NCI-H460 (cell line): ENCODE measurements around the gene TM7SF2. TPM values are rescaled to one million over a fixed set of nuclear protein-coding genes. Genes with fewer than 3 reads are reported as not detected.
"Not testable (repeated sequence)": the region's sequence is repeated elsewhere in the genome, so short reads cannot be mapped to it uniquely, and the experiment has no call there.

Source experiments
- DNase-seq: peaks from one replicate; pipeline ENCODE4 v3.0.0-alpha.2; 2016; ENCODE audit warnings: low read depth; ENCODE audit errors: extremely low read depth
- total RNA-seq: library from RNA; depleted of rRNA; stranded (reverse); fragments of >200 nt; shearing (Covaris generic); gene quantifications from 2 replicates; pipeline ENCODE4 v1.2.3, GENCODE V29; 2014

TM7SF2 gene
- total RNA-seq, 1 experiment from 2014 or later: 4.2 TPM

- DNase-seq: no peak
These were observed 1.7 kb downstream of the TM7SF2 start for GRCh38 chr11:65113361-65113756.

DNA sequence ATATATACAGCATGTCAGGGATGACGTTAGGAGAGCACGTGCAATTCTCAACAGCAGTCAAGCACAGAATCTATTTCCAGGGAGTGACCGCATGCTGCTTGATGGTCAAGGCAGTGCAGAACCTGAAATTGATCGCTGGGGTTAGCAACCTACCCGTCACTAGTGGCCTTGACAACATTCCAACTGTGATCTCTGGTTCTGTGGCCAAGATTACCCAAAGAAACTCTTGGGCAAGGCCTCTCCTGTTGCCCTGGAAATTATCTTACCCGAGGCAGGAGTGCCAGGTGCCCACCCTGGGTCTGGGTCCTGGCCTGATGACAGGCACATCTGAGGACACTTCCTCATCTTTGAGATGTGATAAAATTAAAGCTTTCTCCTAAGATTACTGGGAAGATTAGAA is 2.2 kb downstream of the TM7SF2 start:
- no peak for DNase-seq

DNA sequence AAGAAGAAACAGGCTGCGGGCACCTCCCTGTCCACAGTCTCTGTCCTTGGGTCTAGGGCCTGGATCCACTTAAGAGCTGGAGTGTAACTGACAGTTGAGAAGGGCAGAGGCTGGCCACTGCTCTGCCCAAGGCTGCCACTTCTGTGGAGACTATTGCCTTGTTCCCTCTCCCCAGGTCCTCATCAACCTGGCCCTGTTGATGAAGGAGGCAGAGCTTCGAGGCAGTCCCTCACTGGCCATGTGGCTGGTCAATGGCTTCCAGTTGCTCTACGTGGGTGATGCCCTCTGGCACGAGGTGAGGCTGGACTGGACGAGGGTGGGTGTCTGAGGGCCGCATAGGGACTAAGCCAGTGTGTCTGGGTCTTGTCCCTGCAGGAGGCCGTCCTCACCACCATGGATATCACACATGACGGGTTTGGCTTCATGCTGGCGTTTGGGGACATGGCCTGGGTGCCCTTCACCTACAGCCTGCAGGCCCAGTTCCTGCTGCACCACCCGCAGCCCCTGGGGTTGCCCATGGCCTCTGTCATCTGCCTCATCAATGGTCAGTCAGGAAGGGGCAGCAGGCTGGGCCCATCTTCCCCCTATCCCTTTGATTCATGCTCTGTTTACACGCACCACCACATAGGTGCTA is 3.0 kb downstream of the TM7SF2 start:
- DNase-seq: no peak

DNA sequence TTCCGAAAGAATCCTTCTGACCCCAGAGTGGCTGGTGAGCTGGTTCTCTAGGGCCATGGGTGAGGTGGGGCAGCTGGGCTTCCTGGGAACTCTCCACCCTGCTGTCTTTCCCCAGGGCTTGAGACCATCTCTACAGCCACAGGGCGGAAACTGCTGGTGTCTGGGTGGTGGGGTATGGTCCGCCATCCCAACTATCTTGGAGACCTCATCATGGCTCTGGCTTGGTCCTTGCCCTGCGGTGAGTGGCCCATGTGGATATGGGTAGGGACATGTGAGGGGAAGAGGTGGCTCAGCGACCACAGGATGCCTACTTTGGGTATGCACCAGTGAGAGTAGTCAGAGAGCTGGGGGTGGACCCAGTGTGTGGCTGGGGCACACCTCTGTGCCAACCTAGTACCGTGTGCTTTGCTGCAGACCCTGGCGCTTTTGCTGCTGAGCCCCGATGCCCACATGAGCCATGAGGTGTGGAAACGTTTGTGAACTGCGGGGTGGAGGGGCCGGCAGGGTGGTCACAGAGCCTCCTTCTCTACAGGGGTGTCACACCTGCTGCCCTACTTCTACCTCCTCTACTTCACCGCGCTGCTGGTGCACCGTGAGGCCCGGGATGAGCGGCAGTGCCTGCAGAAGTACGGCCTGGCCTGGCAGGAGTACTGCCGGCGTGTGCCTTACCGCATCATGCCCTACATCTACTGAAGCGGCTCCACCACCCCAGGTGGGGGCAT is 3.9 kb downstream of the TM7SF2 start:
- no peak for DNase-seq

DNA sequence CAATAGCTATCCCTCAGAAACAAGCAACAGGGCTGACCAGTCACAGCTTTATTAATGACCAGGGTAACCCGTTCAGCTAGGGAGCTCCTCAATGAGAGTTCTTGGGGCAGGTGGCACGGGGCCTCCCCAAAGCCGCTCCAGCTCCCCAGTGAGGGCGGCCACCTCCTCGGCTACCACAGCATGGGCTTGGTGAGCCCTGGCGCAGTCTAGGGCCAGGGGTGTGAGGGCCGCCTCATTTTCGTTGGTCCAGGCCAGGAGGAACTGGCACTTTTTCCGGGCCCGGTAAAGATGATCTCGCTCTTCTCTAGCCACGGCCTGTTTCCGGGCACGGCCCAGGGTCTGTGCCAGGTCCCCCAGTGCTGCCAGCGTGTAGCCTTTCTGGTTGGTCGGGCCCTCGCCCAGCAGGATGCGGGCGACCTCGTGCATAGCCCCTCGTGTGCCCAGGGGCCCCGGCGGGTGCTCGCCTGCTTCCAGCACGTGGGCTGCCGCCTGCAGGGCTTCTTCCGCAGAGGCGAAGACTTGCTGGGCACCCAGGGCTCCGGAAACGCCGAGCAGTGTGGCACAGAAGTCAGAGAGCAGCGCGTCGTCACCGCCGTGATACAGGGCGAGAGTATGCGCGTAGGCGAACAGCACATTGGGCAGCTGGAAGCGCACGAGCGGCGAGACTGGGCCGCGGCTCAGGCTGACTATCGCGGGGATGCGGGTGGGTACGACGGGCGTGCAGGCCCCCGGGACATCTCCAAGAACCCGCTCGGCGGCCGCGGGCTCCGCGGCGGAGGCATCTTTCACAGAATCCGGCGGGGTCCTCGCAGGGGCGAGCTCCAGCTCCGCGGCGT is 4.9 kb downstream of the TM7SF2 start:
- DNase-seq: no peak

GRCh38 chr11:65117206-65118096 is 5.8 kb downstream of the TM7SF2 start, which contains the start of gene ZNHIT2:
Gene ZNHIT2, minus strand, starts transcription at chr11:65117701. Its CDS starts 48 bp downstream, at chr11:65117653.
- peak; percentile 96 for DNase-seq

- no peak for DNase-seq
These were observed 6.6 kb downstream of the TM7SF2 start for GRCh38 chr11:65118097-65118837.

DNA sequence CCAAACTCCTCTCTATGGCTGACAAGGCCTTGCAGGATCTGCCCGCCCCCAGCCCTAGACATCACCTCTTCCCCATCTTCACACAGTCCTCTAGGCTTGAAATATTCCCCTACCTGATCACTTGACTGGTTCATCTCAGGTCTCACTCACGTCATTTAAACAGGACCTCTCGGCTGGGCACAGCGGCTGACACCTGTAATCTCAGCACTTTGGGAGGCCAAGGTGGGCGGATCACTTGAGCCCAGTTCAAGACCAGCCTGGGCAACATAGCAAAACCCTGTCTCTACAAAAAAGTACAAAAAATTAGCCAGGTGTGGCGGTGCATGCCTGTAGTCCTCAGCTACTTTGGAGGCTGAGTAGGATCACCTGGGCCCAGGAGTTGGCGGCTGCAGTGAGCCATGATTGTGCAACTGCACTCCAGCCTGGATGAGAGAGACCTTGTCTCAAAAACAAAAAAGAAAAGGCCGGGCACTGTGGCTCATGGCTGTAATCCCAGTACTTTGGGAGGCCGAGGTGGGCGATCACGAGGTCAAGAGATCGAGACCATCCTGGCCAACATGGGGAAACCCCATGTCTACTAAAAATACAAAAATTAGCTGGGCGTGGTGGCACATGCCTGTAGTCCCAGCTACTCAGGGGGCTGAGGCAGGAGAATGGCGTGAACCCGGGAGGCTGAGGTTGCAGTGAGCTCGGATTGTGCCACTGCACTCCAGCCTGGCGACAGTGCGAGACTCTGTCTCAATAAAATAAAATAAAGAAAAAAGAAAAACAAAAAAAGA is 7.4 kb downstream of the TM7SF2 start:
- DNase-seq: not testable (repeated sequence)

DNA sequence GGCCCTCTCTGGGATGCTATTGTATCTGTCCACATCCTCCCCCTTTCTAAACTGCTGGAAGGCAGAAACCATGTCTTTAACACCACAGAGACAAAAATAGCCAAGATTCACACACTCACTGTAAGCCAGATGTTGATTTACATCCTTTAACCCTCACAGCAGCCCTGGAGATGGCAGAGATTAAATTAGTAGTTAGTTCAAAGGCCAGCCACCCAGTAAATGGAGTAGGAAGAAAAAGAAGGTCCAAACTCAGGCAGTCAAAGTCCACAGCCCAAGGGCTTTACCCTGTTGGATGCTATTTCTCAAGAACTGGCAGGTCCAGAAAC is 8.0 kb downstream of the TM7SF2 start:
- DNase-seq: no peak

- DNase-seq: no peak
These were observed 9.2 kb downstream of the TM7SF2 start for GRCh38 chr11:65120831-65121230.

GRCh38 chr11:65121447-65121864 is 9.8 kb downstream of the TM7SF2 start:
- DNase-seq: no peak

- peak; percentile 94 for DNase-seq
These were observed 10.4 kb downstream of the TM7SF2 start, which contains the start of the genes FAU and MRPL49 for GRCh38 chr11:65121865-65122696. Gene FAU, minus strand, starts transcription at chr11:65122134. Its CDS starts 321 bp downstream, at chr11:65121813. Gene MRPL49, plus strand, starts transcription at chr11:65122321. Its CDS starts 26 bp downstream, at chr11:65122347.

DNA sequence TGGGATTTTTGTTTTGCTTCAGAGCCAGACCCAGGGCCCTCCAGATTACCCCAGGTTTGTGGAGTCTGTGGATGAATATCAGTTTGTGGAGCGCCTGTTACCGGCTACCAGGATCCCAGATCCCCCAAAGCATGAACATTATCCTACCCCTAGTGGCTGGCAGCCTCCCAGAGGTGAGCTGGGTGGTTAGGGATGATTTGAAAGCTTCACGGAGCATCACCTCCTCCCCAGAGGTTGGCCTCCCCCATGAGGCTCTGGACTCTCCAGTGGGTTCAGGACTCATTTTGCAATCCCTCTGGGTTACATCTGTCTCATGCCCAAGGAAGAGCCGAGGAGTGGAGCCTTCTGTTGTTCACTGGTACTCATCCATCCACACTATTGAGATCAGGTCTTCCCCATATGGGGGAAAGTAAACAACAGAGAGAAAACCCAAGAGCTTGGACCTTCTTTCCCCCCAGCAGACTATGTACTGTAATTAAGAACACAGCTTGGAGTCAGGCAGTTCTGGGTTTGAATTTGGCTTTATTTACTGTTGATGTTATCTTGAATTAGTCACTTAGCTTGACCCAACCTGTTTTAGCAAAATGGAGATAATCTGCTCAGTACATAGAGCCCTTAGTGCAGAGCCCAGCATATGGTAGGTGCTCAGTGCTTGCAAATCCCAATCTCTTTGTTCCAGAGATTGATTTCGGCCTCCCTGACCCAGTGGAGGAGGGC is 13.0 kb downstream of the TM7SF2 start:
- no peak for DNase-seq

DNA sequence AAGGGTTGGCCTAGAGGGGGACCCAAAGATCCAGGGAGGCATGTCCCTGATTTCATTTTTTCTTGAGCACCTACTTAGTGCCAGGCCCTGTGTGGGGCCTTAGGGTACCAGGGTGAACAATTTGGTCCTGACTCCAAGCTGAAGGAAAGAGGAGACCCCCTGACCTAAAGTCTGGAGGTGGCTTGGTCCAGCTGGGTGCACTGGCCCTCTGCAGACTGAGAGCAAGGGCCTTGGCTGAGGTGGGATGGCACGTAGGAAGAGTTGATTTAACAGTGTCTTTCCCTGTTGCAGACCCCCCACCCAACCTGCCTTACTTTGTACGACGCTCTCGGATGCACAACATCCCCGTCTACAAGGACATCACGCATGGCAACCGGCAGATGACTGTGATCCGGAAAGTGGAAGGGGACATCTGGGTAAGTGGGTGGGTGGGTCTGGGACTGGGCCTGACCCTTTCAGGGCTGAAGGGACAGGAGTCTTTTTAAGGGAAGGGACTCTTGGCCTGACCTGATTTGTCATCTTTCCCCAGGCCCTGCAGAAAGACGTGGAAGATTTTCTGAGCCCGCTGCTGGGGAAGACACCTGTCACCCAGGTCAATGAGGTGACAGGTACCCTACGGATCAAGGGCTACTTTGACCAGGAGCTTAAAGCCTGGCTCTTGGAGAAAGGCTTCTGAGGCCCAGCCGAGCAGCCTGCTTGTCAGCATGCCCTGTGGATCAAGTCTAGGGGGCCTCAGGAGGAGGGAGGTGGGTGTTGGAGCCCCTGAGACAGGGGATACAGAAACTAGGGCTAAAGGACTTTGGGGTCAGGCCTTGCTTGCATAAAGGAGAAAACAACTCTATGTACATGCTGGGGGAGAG is 13.8 kb downstream of the TM7SF2 start:
- DNase-seq: no peak

GRCh38 chr11:65126624-65127274 is 15.1 kb downstream of the TM7SF2 start:
- no peak for DNase-seq
